Astrocyte (in vitro differentiated cells and primary cell): ENCODE results near the gene HDGF. TPM values are rescaled to one million over a fixed set of nuclear protein-coding genes. Genes with fewer than 3 reads are reported as not detected.

Experiments used
- DNase-seq: peaks from one replicate; pipeline ENCODE4 v3.0.0-alpha.2; 2010; ENCODE audit warnings: low read depth
- FAIRE-seq: peaks from 2 replicates; lab custom pipeline; 2011; peaks lifted over from hg19 to GRCh38; lab: Jason Lieb, UNC
- H2AFZ ChIP-seq: 2 replicates; pipeline ENCODE4 v1.6.0; 2012; ENCODE audit warnings: low read depth, low read length, inconsistent platforms
- H3K27ac ChIP-seq: 2 replicates; pipeline ENCODE4 v1.5.1; 2011; ENCODE audit warnings: low read depth, low read length, inconsistent platforms
- H3K27me3 ChIP-seq: 2 replicates; pipeline ENCODE4 v1.6.0; 2011; ENCODE audit warnings: low read length, inconsistent platforms; ENCODE audit not compliant: insufficient read depth
- H3K36me3 ChIP-seq: 2 replicates; pipeline ENCODE4 v1.5.1; 2011; ENCODE audit warnings: low read length, inconsistent platforms; ENCODE audit not compliant: insufficient read depth
- H3K4me1 ChIP-seq: 2 replicates; pipeline ENCODE4 v1.5.1; 2011; ENCODE audit warnings: low read length, inconsistent platforms; ENCODE audit not compliant: insufficient read depth
- H3K4me2 ChIP-seq: 2 replicates; pipeline ENCODE4 v1.6.0; 2012; ENCODE audit warnings: low read length, inconsistent platforms
- H3K4me3 ChIP-seq: 2 replicates; pipeline ENCODE4 v1.5.1; 2011; ENCODE audit warnings: low read depth, mild to moderate bottlenecking, low read length, inconsistent platforms; ENCODE audit not compliant: insufficient read depth
- H3K79me2 ChIP-seq: 2 replicates; pipeline ENCODE4 v1.6.0; 2012; ENCODE audit warnings: mild to moderate bottlenecking, low read length, inconsistent platforms; ENCODE audit not compliant: insufficient read depth
- H3K9ac ChIP-seq: 2 replicates; pipeline ENCODE4 v1.6.0; 2012; ENCODE audit warnings: mild to moderate bottlenecking, low read length, inconsistent platforms
- H3K9me3 ChIP-seq: 2 replicates; pipeline ENCODE4 v1.5.1; 2012; ENCODE audit warnings: low read depth, mild to moderate bottlenecking, low read length, inconsistent platforms; ENCODE audit not compliant: insufficient read depth
- H4K20me1 ChIP-seq: 2 replicates; pipeline ENCODE4 v1.6.0; 2012; ENCODE audit warnings: low read length, inconsistent platforms; ENCODE audit not compliant: insufficient read depth
- H3K27ac Mint-ChIP-seq: one replicate; pipeline ENCODE4 v1.8.0; 2021; ENCODE audit warnings: mild to moderate bottlenecking, mixed read lengths; ENCODE audit not compliant: unreplicated experiment
- H3K27me3 Mint-ChIP-seq: one replicate; pipeline ENCODE4 v1.8.0; 2021; ENCODE audit warnings: low read depth, mixed read lengths; ENCODE audit not compliant: unreplicated experiment
- H3K36me3 Mint-ChIP-seq: one replicate; pipeline ENCODE4 v1.8.0; 2021; ENCODE audit warnings: low read depth, mixed read lengths; ENCODE audit not compliant: unreplicated experiment
- H3K4me1 Mint-ChIP-seq: one replicate; pipeline ENCODE4 v1.8.0; 2021; ENCODE audit warnings: low read depth, mixed read lengths; ENCODE audit not compliant: unreplicated experiment
- H3K4me3 Mint-ChIP-seq: one replicate; pipeline ENCODE4 v1.8.0; 2021; ENCODE audit warnings: mild to moderate bottlenecking, moderate library complexity, mixed read lengths; ENCODE audit not compliant: unreplicated experiment
- H3K9me3 Mint-ChIP-seq: one replicate; pipeline ENCODE4 v1.8.0; 2021; ENCODE audit warnings: mild to moderate bottlenecking, mixed read lengths; ENCODE audit not compliant: unreplicated experiment
- CTCF ChIP-seq: IDR thresholded peaks from 2 replicates; pipeline ENCODE4 v1.5.1; 2011; ENCODE audit warnings: low read depth, mild to moderate bottlenecking, inconsistent platforms, low read length, moderate library complexity; ENCODE audit not compliant: insufficient read depth
- EZH2 ChIP-seq: IDR thresholded peaks from 2 replicates; pipeline ENCODE4 v1.6.1; 2012; ENCODE audit warnings: mild to moderate bottlenecking, low read length, inconsistent platforms; ENCODE audit not compliant: insufficient read depth
- total RNA-seq: library from RNA; stranded (reverse); gene quantifications from 2 replicates; pipeline ENCODE4 v1.2.1, GENCODE V29; 2021

Gene HDGF
- total RNA-seq, 1 donor from 2014 or later: 190 TPM

- no peak overlapping the region for H3K9ac ChIP-seq
Observed at GRCh38 chr1:156703336-156703735, 48.1 kb downstream of the HDGF start.

GRCh38 chr1:156700736-156701531 is 50.5 kb downstream of the HDGF start:
- H3K9me3 Mint-ChIP-seq: peaks cover 3% of the 10 kb centered on the region
- H3K4me1 Mint-ChIP-seq: peaks cover 22% of the 10 kb centered on the region
- Histone ChIP-seq H2AFZ (no peak overlapping the region), H4K20me1 (no peaks in the 10 kb centered on the region), H3K4me1 (peaks cover 24% of the 10 kb centered on the region), H3K27ac (no peak overlapping the region), H3K9ac (no peak overlapping the region), H3K4me2 (no peak overlapping the region), H3K9me3 (peaks cover 2% of the 10 kb centered on the region), H3K4me3 (no peak overlapping the region), H3K79me2 (no peaks in the 10 kb centered on the region), H3K36me3 (no peaks in the 10 kb centered on the region), H3K27me3 (peaks cover 4% of the 10 kb centered on the region)
- peak overlapping the region; percentile 31 for H3K4me3 Mint-ChIP-seq
- no peaks in the 10 kb centered on the region for H3K27me3 Mint-ChIP-seq
- TF ChIP-seq CTCF (no peak), EZH2 (no peak)
- no peak for DNase-seq
- no peak for FAIRE-seq
- peaks cover 25% of the 10 kb centered on the region for H3K36me3 Mint-ChIP-seq
- no peak overlapping the region for H3K27ac Mint-ChIP-seq

More at GRCh38 chr1:156703336-156703735, 48.1 kb downstream of the HDGF start:
- Mint-ChIP-seq H3K27ac (peak overlapping the region; percentile 5), H3K4me1 (peaks cover 35% of the 10 kb centered on the region), H3K4me3 (peak overlapping the region; percentile 88), H3K9me3 (peaks cover 3% of the 10 kb centered on the region), H3K36me3 (peaks cover 21% of the 10 kb centered on the region), H3K27me3 (no peaks in the 10 kb centered on the region)
- H3K27me3 ChIP-seq: peaks cover 3% of the 10 kb centered on the region
- no peaks in the 10 kb centered on the region for H3K36me3 ChIP-seq
- DNase-seq (no peak), FAIRE-seq (no peak)
- H3K79me2 ChIP-seq: no peaks in the 10 kb centered on the region
- peaks cover 47% of the 10 kb centered on the region for H3K4me1 ChIP-seq
- no peak overlapping the region for H3K4me3 ChIP-seq
- H4K20me1 ChIP-seq: no peaks in the 10 kb centered on the region
- TF ChIP-seq EZH2: no peak
- TF ChIP-seq CTCF: no peak
- no peak overlapping the region for H3K27ac ChIP-seq
- H3K4me2 ChIP-seq: peak overlapping the region; percentile 90
- H2AFZ ChIP-seq: no peak overlapping the region
- peaks cover 2% of the 10 kb centered on the region for H3K9me3 ChIP-seq

- Histone ChIP-seq H4K20me1 (no peaks in the 10 kb centered on the region), H3K36me3 (no peaks in the 10 kb centered on the region), H3K4me2 (no peak overlapping the region), H3K79me2 (no peaks in the 10 kb centered on the region), H3K9me3 (peaks cover 2% of the 10 kb centered on the region), H3K4me1 (peaks cover 5% of the 10 kb centered on the region), H3K4me3 (no peak overlapping the region), H3K27me3 (peaks cover 2% of the 10 kb centered on the region), H3K27ac (no peak overlapping the region), H3K9ac (no peak overlapping the region), H2AFZ (no peak overlapping the region)
- Mint-ChIP-seq H3K27me3 (no peaks in the 10 kb centered on the region), H3K9me3 (peaks cover 3% of the 10 kb centered on the region), H3K4me3 (peak overlapping the region; percentile 27), H3K4me1 (peaks cover 23% of the 10 kb centered on the region), H3K27ac (no peak overlapping the region), H3K36me3 (peaks cover 25% of the 10 kb centered on the region)
- FAIRE-seq: no peak
- DNase-seq: no peak
- TF ChIP-seq CTCF (no peak), EZH2 (no peak)
Observed at GRCh38 chr1:156698995-156699394, 52.5 kb downstream of the HDGF start.
